Bronchial epithelial cell (primary cell): ENCODE results near the gene MICU1. TPM values are rescaled to one million over a fixed set of nuclear protein-coding genes. Genes with fewer than 3 reads are reported as not detected.
A peak's percentile ranks its signal among the peaks of the same experiment; 100 is the strongest.

Source experiments
- DNase-seq: peaks from one replicate; pipeline ENCODE4 v3.0.0-alpha.2; 2010; ENCODE audit warnings: low read depth
- FAIRE-seq: peaks from 2 replicates; lab custom pipeline; 2011; peaks lifted over from hg19 to GRCh38; lab: Jason Lieb, UNC
- H3K27me3 ChIP-seq: 2 replicates; pipeline ENCODE4 v1.5.1; 2011; ENCODE audit warnings: low read length; ENCODE audit not compliant: control insufficient read depth, insufficient read depth
- H3K36me3 ChIP-seq: 2 replicates; pipeline ENCODE4 v1.5.1; 2011; ENCODE audit warnings: low read length; ENCODE audit not compliant: control insufficient read depth, insufficient read depth
- H3K4me3 ChIP-seq: 2 replicates; pipeline ENCODE4 v1.5.1; 2011; ENCODE audit warnings: mild to moderate bottlenecking, low read depth, low read length, control low read depth
- total RNA-seq: library from RNA; depleted of rRNA; stranded (reverse); fragments of >200 nt; gene quantifications from 2 replicates; pipeline ENCODE4 v1.2.1, GENCODE V29; 2014
- TF ChIP-seq, protein P1 (sequence below): IDR thresholded peaks from 2 replicates; pipeline ENCODE4 v1.5.1; 2011; ENCODE audit warnings: mild to moderate bottlenecking, moderate library complexity, low read length, control low read depth, inconsistent platforms; ENCODE audit not compliant: insufficient read depth, severe bottlenecking

MICU1 gene
- total RNA-seq, 1 donor from 2014 or later = 20.8 TPM

DNA sequence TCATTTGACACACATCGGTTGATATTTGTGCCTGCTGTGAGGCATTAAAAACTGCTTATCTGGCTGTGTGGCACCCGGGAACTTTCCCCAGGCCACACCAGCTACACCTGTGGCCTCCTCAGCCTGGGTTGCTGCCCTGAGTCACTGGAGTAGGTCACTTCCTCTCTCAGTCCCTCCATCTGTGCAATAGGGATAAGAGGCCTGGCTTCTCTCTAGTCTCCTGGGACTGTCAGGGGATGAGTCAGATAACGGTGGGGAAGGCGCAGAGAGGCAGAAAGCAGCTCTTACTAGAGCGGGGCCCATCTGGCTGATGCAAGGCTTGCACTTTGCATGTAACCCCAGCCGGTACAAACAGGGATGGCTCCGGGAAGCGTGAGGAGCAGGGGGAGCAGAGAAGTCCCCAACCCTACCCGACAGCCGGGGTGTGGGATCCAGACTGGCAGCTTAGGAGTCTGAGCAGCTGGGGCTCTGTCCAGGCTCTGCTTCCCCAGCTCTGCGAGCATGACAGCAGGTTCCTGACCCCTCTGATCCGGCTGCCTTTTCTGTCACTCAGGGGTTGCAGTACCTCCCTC, 305.1 kb downstream of the MICU1 start:
- TF ChIP-seq, protein P1, sequence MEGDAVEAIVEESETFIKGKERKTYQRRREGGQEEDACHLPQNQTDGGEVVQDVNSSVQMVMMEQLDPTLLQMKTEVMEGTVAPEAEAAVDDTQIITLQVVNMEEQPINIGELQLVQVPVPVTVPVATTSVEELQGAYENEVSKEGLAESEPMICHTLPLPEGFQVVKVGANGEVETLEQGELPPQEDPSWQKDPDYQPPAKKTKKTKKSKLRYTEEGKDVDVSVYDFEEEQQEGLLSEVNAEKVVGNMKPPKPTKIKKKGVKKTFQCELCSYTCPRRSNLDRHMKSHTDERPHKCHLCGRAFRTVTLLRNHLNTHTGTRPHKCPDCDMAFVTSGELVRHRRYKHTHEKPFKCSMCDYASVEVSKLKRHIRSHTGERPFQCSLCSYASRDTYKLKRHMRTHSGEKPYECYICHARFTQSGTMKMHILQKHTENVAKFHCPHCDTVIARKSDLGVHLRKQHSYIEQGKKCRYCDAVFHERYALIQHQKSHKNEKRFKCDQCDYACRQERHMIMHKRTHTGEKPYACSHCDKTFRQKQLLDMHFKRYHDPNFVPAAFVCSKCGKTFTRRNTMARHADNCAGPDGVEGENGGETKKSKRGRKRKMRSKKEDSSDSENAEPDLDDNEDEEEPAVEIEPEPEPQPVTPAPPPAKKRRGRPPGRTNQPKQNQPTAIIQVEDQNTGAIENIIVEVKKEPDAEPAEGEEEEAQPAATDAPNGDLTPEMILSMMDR = no peak
- no peaks in the 10 kb centered on the region for H3K36me3 ChIP-seq
- FAIRE-seq (no peak), DNase-seq (peak; percentile 97)
- peak overlapping the region; percentile 7 for H3K4me3 ChIP-seq
- no peaks in the 10 kb centered on the region for H3K27me3 ChIP-seq

DNA sequence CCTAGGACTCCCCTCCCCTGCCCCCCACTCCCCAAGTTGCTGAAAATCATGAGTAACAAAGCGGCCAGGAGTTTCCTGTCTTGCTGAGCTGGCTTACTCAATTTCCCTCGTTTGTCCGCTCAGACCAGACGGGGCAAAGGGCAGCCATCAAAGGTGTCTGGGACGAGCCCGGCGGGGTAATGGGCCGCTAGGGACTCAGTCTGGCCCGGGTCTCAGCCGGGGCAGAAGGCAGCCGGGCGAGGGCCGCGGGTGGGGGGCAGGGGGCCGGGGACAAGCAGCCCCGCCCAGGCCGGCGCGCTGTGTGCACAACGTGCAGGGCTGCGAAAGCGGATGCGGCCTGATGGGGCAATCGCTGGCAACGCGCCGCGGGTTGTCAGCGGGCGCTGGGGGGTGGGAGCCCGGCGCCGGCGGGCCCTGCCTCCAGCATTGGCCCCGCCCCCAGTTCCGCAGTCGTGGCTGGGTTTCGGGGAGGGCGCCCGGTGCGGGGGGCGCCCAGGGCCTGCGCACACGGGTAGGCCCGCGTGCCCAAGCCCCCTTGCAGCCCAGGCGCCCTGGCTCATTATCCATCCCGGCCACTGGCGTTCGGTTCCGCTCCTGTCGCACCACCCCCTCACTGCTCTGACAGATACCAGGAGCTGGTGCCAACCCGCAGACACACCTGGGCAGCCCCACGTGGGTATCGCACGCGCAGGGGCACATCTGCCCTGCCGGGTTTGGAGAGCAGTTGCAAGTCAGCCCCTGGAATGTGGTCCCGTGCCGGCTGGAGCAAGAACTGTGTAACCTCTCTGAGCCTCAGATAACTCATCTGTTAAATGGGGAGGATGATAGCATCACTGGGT, 306.2 kb downstream of the MICU1 start:
- TF ChIP-seq, protein P1 = no peak
- Histone ChIP-seq H3K36me3 (no peaks in the 10 kb centered on the region), H3K27me3 (no peaks in the 10 kb centered on the region), H3K4me3 (peak overlapping the region; percentile 21)
- peak; percentile 94 for DNase-seq
- no peak for FAIRE-seq

DNA sequence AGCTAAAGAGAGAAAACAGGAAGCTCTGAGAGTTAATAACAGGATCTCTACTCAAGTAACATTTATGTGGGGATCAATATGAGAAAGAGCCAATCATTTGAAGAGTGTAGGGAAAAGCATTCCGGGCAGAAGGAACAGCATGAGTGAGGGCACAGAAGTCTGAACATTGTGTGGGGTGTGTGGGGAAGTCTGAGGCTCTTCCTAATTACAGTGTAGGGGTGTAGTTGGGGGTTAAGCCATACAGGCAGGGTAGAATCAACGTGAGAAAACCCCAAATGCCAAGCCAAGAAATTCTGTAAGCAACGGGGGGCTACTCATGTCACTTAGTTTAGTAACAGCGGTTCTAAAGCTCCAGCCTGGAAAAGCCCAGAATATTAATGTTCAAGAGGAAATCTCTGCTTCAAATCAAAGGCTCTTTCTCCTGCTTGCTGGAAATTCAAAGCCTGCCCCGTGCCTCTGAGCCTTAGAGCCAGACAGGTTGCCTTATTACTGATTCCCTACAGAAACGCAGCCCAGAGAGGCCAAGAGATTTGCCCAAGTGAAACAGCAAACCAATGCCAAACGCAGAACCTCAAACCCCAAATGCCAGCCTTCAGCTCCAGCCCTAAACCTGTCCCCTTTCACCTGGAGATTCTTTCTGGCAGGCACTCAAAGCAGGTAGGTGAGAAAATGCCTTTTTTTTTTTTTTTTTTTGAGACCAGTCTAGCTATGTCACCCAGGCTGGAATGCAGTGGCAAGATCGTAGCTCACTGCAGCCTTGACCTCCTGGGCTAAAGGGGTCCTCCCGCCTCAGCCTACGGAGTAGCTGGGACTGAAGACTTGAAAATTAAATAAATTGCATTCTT, 307.2 kb downstream of the MICU1 start:
- no peak for DNase-seq
- FAIRE-seq = no peak
- Histone ChIP-seq H3K27me3 (no peaks in the 10 kb centered on the region), H3K36me3 (no peaks in the 10 kb centered on the region), H3K4me3 (no peak overlapping the region)
- TF ChIP-seq, protein P1 = no peak

Other genes starting within 250 kb of the MICU1 start
- 38.7 and 39.4 TPM in 2 replicates for gene MCU, start 66.1 kb upstream of the MICU1 start, total RNA-seq